Limb (tissue), 2 donors: ENCODE measurements around the gene NFKBIE.
A peak's percentile ranks its signal among the peaks of the same experiment; 100 is the strongest.

ENCODE experiments used
- DNase-seq, 2 donors: peaks; one replicate each; pipeline ENCODE4 v3.0.0-alpha.2; 2016; ENCODE audit errors: extremely low spot score in 2 of 2

Gene NFKBIE

DNA sequence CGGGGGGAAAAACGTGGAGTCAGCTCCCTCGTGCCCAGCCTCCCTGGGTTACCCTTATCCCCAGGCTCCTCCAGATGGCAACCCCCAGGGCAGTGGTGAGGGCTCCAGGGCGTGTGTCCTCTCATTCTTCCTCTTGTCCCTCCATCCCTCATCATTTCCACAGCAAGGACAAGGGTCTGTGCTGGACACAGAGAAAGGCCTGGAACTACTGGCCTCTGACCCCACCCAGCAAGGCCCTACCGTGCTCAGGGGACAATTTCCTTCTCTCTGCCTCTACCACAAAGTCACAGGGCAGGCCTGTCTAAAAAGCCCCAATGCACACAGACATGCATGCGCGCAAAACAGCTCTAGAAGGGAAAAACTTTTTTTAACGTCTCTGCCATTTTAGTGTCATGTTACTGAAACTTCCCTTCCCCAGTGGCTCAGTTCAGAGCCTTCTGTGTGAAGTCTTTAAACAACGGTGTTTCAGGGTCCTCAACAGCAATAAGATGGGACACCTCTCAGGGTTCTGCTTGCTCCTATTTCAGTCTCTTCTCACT is 7.0 kb downstream of the NFKBIE start:
- no peak for DNase-seq

DNA sequence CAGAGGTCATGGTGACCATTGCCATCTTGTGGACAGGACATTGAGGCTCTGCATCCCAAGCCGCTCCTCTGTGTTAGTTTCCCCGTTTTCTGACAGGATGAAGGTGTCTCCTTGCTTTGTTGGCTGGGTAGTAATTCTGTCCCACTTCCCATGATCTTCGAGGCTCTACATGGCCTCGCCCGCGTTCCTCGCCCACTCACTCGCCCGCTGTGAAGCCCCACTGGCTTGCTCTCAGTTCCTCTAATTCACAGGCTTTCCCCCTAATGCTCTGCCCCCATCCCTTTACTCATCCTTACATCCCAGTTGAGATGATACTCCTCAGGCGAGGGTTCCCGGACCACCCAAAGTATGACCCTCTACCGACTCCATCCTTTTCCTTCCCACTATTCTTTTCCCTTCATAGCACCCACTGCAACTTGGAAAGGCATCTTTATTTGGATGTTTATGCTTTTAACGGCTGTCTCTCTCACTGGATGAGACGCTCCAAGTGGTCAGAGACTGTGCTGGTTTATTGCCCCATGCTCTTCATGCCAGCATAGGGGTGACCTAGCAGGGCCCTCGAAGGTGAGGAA is 7.5 kb downstream of the NFKBIE start:
- no peak for DNase-seq

DNA sequence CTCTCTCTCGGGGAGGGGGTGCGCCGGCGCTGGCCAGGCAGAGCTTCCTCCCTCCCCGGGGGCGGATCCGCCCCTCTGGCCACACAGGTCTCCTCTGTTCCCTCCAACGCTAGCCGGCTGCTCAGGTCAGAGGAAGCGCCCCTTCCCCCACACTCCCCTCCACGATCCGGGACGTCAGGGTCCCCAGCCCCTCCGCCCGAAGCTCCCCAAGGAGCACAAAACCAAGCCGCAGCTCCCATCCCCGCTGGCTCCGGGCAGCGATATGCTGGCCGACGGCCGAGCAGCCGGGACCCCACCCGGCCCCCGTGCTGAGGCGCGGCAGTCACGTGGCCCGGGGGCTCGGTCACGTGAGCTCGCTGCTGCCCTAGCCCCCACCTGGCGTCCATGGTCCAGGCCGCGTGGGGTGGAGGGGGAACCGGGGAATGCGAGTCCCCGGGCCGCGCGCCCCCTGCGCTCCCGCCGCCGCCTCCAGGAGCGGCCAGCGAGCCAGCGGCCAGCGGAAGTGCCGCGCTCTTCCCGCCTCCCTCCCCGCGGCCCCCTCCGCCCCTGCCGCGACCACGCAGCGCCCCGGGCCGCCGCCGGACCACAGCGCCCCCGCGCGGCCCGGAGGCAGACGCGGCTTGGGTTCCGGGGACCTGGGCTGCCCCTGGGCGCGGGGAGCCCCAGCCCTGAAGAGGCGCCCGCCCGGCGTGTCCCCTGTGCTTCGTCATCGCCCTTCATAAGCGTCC is 8.2 kb downstream of the NFKBIE start, which contains the start of gene SLC35B2:
TSS of gene SLC35B2 (minus strand) at position 504 of the 728 bp plus-strand sequence. CDS start at position 386, 118 bp downstream.
- DNase-seq: peak; percentile 68 to 88

DNA sequence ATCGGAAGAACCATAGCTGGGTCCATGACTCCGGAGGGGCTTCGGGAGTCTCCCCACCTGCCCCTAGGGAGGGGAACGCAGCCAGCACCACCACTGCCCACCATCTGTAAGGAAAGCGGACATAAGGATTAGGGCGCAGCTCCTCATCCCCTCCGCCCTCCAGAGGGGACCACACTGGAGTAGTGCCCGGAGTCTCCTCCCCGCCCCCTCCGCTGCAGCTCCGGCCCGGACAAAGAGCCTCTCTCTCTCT is 8.7 kb downstream of the NFKBIE start:
- no peak for DNase-seq

DNA sequence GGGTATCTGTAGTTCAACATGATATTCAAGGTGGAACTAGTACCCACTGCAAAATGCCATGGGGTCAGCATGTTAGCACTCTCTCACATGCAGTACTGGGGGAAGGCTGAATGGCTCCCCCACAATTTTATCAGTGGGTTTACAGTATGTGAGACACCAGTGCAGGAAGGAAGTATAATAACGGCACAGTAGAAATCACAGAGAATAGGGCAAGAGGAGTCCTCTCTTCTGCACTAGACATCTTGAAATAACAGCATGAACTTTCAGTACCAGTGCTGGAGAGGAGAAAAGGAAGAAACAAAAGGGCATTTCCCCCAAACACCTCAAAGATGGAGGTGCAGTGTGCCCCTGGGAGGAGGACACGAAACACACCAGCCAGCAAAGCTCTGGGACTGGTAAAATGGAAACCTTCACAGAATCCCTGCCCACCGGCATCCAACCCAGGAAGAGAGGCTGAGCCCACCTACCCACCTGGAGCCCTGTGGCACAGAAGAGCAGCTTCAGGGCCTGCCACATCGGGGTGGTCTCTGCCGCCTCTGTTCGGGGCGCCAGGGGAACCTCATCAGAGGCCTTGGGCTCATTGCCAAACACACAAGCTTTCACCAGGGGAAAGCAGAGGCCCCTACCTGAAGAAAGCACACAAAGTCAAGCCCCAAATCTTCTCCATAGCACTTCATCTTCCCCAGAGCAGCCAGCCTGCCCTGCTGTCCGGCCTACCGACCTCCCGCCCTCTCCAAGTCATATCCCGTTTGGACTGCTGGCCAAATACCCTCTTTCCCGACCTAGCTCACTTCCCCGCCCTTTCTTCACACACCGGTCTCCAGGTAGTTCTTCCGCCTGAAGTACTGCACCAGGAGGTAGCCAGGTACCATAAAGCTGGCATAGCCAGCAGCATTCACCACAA is 9.2 kb downstream of the NFKBIE start:
- DNase-seq: no peak

DNA sequence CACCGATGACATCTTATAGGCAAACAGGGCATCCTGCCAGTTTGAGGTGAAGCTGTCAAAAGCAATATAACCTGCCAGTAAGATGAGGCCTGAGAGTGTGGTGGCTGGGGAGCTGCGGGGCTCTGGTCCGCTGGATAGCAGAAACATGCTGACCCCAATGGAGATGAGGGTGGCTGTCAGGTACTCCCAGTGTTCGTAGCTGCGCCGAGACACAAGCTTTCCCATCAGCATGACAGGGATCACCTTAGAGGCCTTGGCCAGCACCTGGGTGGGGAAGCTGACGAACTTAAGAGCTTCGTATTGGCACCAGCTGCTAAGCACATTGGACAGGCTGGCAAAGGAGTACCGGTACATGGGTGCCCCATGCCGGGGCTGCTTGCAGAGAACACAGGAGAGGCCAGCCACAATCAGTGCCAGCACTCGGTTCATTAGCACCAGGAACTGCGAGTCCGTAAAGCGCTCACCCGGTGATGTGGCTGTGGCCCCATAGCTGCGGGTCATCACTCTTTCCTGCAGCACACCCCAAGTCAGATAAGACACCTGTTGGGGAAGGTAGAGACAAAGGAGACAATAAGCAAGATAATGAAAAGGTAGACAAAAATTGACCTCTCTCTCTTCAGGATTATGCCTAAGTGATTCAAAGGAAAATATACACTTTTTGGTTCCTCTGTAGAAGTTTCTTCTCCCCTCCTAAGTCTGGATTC is 10.1 kb downstream of the NFKBIE start:
- no peak for DNase-seq

DNA sequence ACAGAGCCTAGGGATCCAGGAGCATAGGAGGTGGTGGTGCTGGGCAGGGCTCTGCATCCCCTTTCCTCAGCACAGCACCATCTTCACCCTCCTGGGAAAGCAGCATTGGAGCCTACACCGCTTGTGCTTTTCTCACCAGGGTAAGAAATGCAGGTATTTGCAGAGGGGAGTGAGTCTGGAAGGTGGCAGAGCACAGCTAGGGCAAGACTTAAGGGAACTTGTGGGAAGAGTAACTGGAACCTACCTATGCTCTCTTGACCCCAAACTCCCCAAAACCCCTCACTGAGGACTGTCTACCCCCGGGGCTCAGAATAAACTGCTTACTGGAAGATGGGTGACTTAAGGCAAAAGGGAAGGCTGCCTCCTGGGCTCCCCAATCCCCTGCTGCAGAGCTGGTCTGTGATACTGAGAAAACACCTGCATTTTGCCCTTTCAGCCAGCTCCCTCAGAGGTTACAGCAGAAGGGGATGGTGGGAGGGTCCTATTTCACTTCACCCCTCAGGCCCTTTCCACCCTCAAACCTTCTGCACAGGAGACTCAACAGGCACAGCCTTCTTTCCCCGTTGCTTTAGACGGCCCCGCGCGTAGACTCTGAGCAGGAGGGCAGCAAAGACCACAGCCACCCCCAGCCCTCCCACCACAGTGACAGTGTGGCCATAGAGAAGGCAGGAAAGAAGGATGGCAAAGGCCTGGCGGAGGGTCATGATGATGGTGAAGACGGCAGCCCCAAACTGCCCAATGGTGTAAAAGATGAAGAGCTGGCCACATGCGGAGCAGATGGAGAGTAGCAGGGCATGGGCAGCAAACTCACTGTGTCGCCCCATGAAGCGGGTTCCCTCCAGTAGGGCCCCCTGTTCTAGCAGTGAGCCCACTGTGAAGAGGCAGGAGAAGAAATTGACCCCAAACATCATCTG is 10.9 kb downstream of the NFKBIE start:
- DNase-seq: no peak

DNA sequence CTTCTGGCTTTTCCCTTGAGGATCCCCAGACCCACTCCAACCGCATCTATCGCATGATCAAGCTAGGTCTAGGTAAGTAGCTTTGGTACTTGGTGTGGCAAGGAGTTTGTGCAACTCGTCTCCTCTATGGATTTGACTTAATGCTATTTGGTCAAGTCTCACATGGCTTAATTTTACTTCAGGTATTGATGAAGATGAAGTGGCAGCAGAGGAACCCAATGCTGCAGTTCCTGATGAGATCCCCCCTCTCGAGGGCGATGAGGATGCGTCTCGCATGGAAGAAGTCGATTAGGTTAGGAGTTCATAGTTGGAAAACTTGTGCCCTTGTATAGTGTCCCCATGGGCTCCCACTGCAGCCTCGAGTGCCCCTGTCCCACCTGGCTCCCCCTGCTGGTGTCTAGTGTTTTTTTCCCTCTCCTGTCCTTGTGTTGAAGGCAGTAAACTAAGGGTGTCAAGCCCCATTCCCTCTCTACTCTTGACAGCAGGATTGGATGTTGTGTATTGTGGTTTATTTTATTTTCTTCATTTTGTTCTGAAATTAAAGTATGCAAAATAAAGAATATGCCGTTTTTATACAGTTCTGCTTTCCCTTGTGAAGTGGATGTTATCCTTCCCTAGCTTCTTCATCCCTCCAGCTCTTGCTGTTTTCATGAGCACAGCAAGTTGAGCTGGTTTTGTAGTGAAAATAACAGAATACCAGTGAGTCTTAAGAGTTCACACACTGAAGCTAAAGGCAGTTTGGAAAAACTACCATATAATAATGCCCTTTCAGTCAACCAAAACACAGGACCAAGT is 11.8 kb downstream of the NFKBIE start:
- DNase-seq: no peak

DNA sequence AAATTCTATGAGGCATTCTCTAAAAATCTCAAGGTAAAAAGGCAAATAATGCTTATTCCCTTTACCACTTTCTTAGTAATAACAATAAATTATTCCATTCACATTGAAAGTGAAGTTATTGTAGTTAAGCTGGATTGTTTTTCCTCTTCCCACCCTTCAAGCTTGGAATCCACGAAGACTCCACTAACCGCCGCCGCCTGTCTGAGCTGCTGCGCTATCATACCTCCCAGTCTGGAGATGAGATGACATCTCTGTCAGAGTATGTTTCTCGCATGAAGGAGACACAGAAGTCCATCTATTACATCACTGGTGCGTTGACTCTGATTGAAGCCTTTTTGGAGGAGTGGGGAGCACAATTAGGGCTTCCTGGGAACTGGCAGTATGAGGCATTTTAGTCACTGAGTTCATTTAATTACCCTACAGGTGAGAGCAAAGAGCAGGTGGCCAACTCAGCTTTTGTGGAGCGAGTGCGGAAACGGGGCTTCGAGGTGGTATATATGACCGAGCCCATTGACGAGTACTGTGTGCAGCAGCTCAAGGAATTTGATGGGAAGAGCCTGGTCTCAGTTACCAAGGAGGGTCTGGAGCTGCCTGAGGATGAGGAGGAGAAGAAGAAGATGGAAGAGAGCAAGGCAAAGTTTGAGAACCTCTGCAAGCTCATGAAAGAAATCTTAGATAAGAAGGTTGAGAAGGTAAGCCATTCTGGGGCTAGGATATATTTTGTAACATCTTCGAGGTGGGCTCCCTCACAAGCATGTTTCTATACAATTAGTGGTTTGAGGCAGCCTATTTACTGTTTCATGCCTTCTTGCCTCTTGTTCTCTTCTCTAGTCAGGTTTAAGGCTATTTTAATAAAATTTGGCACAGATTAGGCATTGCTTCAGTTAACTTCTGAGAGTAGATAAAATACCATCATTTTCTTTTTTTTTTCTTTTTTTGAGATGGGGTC is 13.5 kb downstream of the NFKBIE start:
- no peak for DNase-seq

DNA sequence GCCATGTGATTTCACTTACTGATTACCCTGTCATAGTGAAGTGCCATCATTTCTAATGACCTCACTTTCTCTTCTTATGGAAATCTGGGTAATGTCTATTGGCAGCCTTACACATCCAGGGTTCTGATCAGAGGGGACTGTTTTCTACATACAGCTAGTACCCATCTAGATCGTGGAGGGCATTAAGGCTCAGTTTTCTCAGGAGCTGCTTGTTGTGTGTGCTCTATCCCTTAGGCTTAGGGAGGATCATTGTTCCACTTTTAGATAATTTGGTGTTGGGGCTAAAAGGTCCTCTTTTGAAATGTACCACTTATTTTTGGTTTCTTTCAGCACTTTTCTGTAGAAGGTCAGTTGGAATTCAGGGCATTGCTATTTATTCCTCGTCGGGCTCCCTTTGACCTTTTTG is 14.6 kb downstream of the NFKBIE start:
- no peak for DNase-seq

DNA sequence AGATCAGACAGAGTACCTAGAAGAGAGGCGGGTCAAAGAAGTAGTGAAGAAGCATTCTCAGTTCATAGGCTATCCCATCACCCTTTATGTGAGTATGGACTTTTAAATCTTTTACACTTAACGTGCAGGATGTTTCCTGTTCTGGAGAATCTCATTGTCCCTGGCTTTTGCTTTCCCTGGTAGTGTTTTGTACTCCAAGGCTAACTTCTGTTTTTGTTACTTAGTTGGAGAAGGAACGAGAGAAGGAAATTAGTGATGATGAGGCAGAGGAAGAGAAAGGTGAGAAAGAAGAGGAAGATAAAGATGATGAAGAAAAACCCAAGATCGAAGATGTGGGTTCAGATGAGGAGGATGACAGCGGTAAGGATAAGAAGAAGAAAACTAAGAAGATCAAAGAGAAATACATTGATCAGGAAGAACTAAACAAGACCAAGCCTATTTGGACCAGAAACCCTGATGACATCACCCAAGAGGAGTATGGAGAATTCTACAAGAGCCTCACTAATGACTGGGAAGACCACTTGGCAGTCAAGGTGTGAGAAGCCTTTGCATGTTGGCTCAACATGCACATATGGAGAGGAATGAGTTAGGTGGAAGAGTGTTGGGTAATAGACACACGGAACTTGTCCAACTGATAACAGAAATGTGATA is 15.2 kb downstream of the NFKBIE start:
- DNase-seq: no peak

DNA sequence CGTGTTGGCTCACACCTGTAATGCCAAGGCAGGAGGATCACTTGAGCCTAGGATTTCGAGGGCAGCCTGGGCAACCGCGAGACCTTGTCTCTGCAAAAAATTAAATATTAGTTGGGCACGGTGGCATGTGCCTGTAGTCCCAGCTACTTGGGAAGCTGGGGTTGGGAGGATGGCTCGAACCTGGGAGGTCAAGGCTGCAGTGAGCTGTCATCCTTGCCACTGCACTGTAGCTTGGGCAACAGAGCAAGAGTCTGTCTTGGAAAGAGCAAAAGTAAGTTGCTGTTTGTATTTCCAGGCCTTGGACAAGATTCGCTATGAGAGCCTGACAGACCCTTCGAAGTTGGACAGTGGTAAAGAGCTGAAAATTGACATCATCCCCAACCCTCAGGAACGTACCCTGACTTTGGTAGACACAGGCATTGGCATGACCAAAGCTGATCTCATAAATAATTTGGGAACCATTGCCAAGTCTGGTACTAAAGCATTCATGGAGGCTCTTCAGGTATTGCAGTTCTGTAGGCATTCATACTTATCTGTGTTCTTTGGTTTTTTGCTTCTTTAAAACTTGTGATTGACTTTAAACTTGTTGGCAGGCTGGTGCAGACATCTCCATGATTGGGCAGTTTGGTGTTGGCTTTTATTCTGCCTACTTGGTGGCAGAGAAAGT is 16.1 kb downstream of the NFKBIE start:
- no peak for DNase-seq

DNA sequence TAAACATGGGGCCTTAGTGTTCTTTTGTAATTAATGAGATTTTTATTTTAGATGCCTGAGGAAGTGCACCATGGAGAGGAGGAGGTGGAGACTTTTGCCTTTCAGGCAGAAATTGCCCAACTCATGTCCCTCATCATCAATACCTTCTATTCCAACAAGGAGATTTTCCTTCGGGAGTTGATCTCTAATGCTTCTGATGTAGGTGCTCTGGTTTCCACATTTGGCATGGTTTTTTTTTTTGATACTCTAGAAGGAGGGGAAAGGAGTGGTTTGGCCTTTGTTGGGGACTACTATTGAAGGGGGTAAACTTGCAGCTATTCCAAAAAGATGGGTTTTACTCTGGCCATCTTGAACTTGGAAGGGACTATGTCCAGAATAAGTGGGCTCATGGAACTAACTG is 16.8 kb downstream of the NFKBIE start:
- DNase-seq: no peak

DNA sequence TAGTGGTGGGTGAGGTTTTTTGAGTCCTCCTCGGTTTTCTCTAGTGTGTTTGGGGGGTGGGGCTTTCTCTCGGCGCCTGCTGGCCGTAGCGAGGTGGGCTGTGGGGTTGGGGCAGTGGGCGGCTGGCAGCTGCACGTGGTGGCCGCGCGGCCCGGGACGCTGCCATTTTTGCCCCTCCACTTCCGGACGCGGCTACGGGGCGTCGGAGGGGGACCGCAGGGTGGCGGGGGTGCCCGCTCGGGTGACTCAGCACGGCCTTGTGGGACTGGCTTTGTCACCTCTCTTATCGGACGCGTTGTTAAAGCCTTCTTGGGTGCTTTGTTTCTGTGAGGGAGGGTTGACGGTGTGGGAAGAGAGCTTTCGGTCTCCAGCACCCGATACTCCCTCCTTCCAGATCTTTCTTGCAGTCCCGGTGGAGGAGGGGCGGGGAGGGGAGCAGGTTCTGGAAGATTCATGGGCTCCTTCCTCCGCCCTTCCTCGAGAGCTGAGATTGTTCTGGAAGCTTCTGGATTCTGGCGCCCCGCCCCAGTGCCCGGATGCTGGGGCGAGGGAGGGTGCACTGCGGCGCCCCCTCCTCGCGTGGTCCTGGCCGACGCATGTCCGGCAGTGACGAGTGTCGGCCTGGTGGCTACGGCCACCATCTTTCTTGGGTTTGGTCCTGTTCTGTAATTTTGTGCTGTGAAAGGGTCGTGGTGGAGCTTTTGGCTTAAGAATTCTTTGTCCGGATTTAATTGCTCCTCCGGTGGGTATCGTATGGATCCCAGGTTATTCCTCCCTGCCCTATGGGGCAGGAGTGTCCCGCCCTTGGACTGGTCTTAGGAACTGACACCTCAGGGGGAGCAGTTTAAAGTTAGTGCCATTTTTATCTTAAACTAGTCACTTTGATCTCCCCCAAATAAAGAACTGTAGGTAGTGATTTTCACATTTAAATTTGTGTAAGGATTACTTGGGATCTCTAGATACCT is 17.7 kb downstream of the NFKBIE start:
- peak in 1 of 2 donors; percentile 82 for DNase-seq

DNA sequence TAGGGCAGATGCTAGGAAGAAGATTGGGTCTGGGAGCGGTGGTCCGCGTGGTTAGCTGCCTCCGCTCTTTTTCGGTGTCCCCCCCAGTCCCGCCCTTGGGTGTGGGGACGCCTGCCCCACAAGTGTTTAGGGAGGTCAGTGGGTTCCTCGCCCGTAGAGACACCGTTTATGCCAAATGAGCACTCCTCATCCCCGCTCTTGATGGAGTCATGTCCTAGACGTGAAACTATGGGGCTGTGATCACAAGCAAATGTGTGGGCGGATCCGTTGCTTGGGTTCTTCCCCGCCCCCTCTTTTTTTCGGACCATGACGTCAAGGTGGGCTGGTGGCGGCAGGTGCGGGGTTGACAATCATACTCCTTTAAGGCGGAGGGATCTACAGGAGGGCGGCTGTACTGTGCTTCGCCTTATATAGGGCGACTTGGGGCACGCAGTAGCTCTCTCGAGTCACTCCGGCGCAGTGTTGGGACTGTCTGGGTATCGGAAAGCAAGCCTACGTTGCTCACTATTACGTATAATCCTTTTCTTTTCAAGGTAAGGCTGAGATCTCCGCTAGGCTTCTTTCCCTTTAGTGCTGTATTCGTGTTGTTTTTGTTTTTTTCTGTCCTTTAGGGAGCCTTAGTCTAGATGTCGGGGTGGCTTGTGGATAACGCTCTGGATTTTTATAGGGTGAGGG is 18.6 kb downstream of the NFKBIE start, which contains the start of gene HSP90AB1:
TSS of gene HSP90AB1 (plus strand) at position 439 of the 675 bp plus-strand sequence. CDS start 1,529 bp downstream, outside the sequence.
- peak; percentile 94 to 97 for DNase-seq
